Mesothelial cell of epicardium (in vitro differentiated cells): ENCODE data around the gene TANGO6. TPM values are rescaled to one million over a fixed set of nuclear protein-coding genes. Genes with fewer than 3 reads are reported as not detected.

Experiments
- DNase-seq, 2 experiments: peaks; one replicate each; pipeline ENCODE4 v3.0.0; 2021; ENCODE audit warnings: low spot score in 2 of 2; ENCODE audit not compliant: unreplicated experiment in 2 of 2
- H3K27ac Mint-ChIP-seq: 2 replicates; pipeline ENCODE4 v1.8.0; 2021; ENCODE audit warnings: mixed read lengths
- H3K27me3 Mint-ChIP-seq: 2 replicates; pipeline ENCODE4 v1.8.0; 2021; ENCODE audit warnings: low read depth, mixed read lengths
- H3K36me3 Mint-ChIP-seq: 2 replicates; pipeline ENCODE4 v1.8.0; 2021; ENCODE audit warnings: mixed read lengths
- H3K4me1 Mint-ChIP-seq: 2 replicates; pipeline ENCODE4 v1.8.0; 2021; ENCODE audit warnings: mixed read lengths
- H3K4me3 Mint-ChIP-seq: 2 replicates; pipeline ENCODE4 v1.8.0; 2021; ENCODE audit warnings: mild to moderate bottlenecking, moderate library complexity, mixed read lengths
- H3K9me3 Mint-ChIP-seq: 2 replicates; pipeline ENCODE4 v1.8.0; 2021; ENCODE audit warnings: mixed read lengths
- CTCF ChIP-seq: fragments of 200-600 bp; sonication (generic); IDR thresholded peaks from one replicate; pipeline ENCODE4 v1.5.0; 2021; ENCODE audit warnings: antibody characterized with exemption; ENCODE audit not compliant: unreplicated experiment
- total RNA-seq: library from RNA; stranded (reverse); gene quantifications from 3 replicates; pipeline ENCODE4 v1.2.1, GENCODE V29; 2021

TANGO6 gene
- total RNA-seq, 1 donor from 2014 or later, result 12.8 TPM

- H3K4me3 Mint-ChIP-seq, result no peak overlapping the region
- H3K27ac Mint-ChIP-seq, result no peak overlapping the region
- peaks cover 36% of the 10 kb centered on the region for H3K27me3 Mint-ChIP-seq
- peaks cover 17% of the 10 kb centered on the region for H3K36me3 Mint-ChIP-seq
- TF ChIP-seq CTCF, result no peak
- peaks cover 16% of the 10 kb centered on the region for H3K4me1 Mint-ChIP-seq
- H3K9me3 Mint-ChIP-seq, result no peaks in the 10 kb centered on the region
- no peak for DNase-seq
Measured at GRCh38 chr16:69110406-69110805, 267.1 kb downstream of the TANGO6 start.

GRCh38 chr16:69111216-69111875, 268.0 kb downstream of the TANGO6 start:
- TF ChIP-seq CTCF, result no peak
- Mint-ChIP-seq H3K4me3 (no peak overlapping the region), H3K36me3 (peaks cover 17% of the 10 kb centered on the region)

GRCh38 chr16:69111876-69112230, 268.5 kb downstream of the TANGO6 start:
- Mint-ChIP-seq H3K36me3 (peaks cover 17% of the 10 kb centered on the region), H3K4me1 (peaks cover 10% of the 10 kb centered on the region), H3K9me3 (no peaks in the 10 kb centered on the region), H3K4me3 (no peak overlapping the region), H3K27ac (no peak overlapping the region), H3K27me3 (peaks cover 29% of the 10 kb centered on the region)
- no peak for TF ChIP-seq CTCF
- DNase-seq, result no peak

More at GRCh38 chr16:69111216-69111875, 268.0 kb downstream of the TANGO6 start:
- DNase-seq, result no peak
- H3K27ac Mint-ChIP-seq, result no peak overlapping the region
- H3K9me3 Mint-ChIP-seq, result no peaks in the 10 kb centered on the region
- H3K4me1 Mint-ChIP-seq, result peaks cover 12% of the 10 kb centered on the region
- H3K27me3 Mint-ChIP-seq, result peaks cover 31% of the 10 kb centered on the region

- Mint-ChIP-seq H3K4me1 (peaks cover 5% of the 10 kb centered on the region), H3K4me3 (no peak overlapping the region), H3K27ac (no peak overlapping the region), H3K36me3 (peaks cover 17% of the 10 kb centered on the region), H3K9me3 (no peaks in the 10 kb centered on the region), H3K27me3 (peaks cover 23% of the 10 kb centered on the region)
- peak; percentile 33 for TF ChIP-seq CTCF
- DNase-seq, result peak in 1 of 2 experiments; percentile 52
Measured at GRCh38 chr16:69112285-69113129, 269.2 kb downstream of the TANGO6 start.

- no peak for TF ChIP-seq CTCF
- no peaks in the 10 kb centered on the region for H3K9me3 Mint-ChIP-seq
- no peak for DNase-seq
- peaks cover under 1% of the 10 kb centered on the region for H3K4me1 Mint-ChIP-seq
- H3K27ac Mint-ChIP-seq, result no peak overlapping the region
- peaks cover 16% of the 10 kb centered on the region for H3K27me3 Mint-ChIP-seq
- no peak overlapping the region for H3K4me3 Mint-ChIP-seq
- peaks cover 24% of the 10 kb centered on the region for H3K36me3 Mint-ChIP-seq
Measured at GRCh38 chr16:69113216-69113615, 269.9 kb downstream of the TANGO6 start.
